Fibroblast of lung (primary cell): ENCODE data around the gene CDCP1.

Experiments
- CTCF ChIP-seq, 2 donors: IDR thresholded peaks in 1 of 2; conservative IDR thresholded peaks in 1 of 2; 1 replicate in 1 of 2; 2 replicates in 1 of 2; pipeline ENCODE4 v1.5.1; 2011 to 2012; ENCODE audit warnings: low read length in 2 of 2, control low read depth in 1 of 2, inconsistent platforms in 1 of 2, low read depth in 1 of 2, mild to moderate bottlenecking in 1 of 2
- EZH2 ChIP-seq: IDR thresholded peaks from 2 replicates; pipeline ENCODE4 v1.5.1; 2012; ENCODE audit warnings: low read length, control low read depth, mild to moderate bottlenecking; ENCODE audit errors: missing control alignments

- no peak for TF ChIP-seq CTCF (conservative IDR thresholded peaks at IDR 0.05 in 1 of 2, IDR thresholded peaks at IDR 0.05 in 1 of 2; ENCODE audit: low read depth in 1 of 2, low read length in 2 of 2)
- TF ChIP-seq EZH2 = no peak
Measured at GRCh38 chr3:45084361-45084760, 61.8 kb downstream of the CDCP1 start.
